DMS153 treated with DMSO at 0.1 percent for 48 hours (cell line): ENCODE results near the gene ULK1.

Source experiments
- DNase-seq: peaks from one replicate; lab custom pipeline; 2025; ENCODE audit not compliant: unreplicated experiment; lab: John Stamatoyannopoulos, UW

ULK1 gene

GRCh38 chr12:131962069-131962468, 67.6 kb downstream of the ULK1 start:
- no peak for DNase-seq

GRCh38 chr12:131963381-131963780, 69.0 kb downstream of the ULK1 start:
- DNase-seq, result no peak

GRCh38 chr12:131965073-131965472, 70.7 kb downstream of the ULK1 start:
- no peak for DNase-seq

GRCh38 chr12:131971226-131971625, 76.8 kb downstream of the ULK1 start:
- no peak for DNase-seq
